Loucy (cell line): ENCODE data around the gene CCDC180.

Experiments
- EZH2phosphoT487 ChIP-seq: fragments of 200-600 bp; IDR thresholded peaks from 2 replicates; pipeline ENCODE4 v1.6.1; 2018; ENCODE audit warnings: antibody characterized with exemption, mild to moderate bottlenecking, moderate library complexity, borderline replicate concordance
- TF ChIP-seq, protein P1 (sequence below): fragments of 200-600 bp; sonication (generic); conservative IDR thresholded peaks from 2 replicates; pipeline ENCODE4 v1.5.1; 2014; ENCODE audit warnings: mild to moderate bottlenecking, antibody characterized with exemption, low read length

- TF ChIP-seq, protein P1, sequence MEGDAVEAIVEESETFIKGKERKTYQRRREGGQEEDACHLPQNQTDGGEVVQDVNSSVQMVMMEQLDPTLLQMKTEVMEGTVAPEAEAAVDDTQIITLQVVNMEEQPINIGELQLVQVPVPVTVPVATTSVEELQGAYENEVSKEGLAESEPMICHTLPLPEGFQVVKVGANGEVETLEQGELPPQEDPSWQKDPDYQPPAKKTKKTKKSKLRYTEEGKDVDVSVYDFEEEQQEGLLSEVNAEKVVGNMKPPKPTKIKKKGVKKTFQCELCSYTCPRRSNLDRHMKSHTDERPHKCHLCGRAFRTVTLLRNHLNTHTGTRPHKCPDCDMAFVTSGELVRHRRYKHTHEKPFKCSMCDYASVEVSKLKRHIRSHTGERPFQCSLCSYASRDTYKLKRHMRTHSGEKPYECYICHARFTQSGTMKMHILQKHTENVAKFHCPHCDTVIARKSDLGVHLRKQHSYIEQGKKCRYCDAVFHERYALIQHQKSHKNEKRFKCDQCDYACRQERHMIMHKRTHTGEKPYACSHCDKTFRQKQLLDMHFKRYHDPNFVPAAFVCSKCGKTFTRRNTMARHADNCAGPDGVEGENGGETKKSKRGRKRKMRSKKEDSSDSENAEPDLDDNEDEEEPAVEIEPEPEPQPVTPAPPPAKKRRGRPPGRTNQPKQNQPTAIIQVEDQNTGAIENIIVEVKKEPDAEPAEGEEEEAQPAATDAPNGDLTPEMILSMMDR, result no peak
- no peak for TF ChIP-seq EZH2phosphoT487
Observed at GRCh38 chr9:97314503-97314902, 7.0 kb downstream of the CCDC180 start.
